Measurements from ENCODE around the gene NAA10.

Gene NAA10

DNA sequence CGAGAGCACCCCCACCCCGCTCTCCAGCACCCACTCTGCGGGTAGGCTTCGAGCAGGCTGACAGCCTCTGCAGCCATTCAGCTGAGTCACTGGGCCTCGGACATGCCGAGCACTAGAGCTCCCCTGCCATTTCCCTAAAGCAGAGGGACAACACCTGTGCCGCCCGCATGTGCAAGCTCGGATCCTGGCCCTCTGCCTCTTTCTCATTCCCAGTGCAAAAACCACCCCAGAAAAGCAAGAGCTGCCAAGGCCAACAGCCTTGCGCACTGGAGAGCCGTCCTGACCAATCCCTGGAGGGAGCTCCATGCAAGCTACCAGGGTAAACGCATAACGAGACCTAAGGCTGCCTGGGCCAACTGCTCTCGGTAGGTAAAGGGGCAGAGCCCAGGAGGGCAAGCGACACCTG, 31.4 kb upstream of the NAA10 start:
- 87% methylated on average over 15 of the region's 15 CpGs for WGBS
- Histone ChIP-seq H3K9me3 (ENCODE audit: insufficient read depth, low read depth, low read length) (no peaks in the 10 kb centered on the region), H3K4me3 (ENCODE audit: low read length) (no peak overlapping the region), H3K36me3 (ENCODE audit: insufficient read depth, low read length) (peaks cover 49% of the 10 kb centered on the region), H3K27ac (ENCODE audit: low read depth, low read length) (no peak overlapping the region), H3K27me3 (ENCODE audit: insufficient read depth, low read length) (no peaks in the 10 kb centered on the region), H3K9ac (ENCODE audit: low read depth, low read length) (no peak overlapping the region), H3K4me1 (ENCODE audit: insufficient read depth, low read length) (0 out of 2 replicates have a peak, but pooled peaks cover 12% of the 10 kb centered on the region)

DNA sequence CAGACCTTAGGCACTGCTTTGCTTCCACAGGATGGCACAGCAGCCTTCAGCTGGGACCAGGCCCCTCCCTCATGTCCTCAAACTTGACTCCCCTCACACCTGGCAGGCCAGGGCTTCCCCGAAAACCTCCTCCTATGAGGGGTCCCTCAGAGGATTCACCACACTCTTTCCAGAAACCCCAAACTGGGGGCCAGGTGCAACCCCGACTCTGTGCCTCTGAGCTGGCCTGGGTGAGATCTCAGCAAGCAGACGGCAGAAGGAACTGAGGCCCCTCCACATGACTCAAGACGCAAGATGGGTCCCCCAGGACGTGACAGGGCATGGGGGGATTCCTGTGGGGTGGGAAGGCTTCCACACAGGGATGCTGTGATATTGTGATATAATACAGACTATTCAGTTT, 30.6 kb upstream of the NAA10 start:
- no peak overlapping the region for H3K9ac ChIP-seq (ENCODE audit: low read depth, low read length)
- no peaks in the 10 kb centered on the region for H3K27me3 ChIP-seq (ENCODE audit: insufficient read depth, low read length)
- 0 out of 2 replicates have a peak, but pooled peaks cover 12% of the 10 kb centered on the region for H3K4me1 ChIP-seq (ENCODE audit: insufficient read depth, low read length)
- H3K4me3 ChIP-seq (ENCODE audit: low read length): no peak overlapping the region
- no peaks in the 10 kb centered on the region for H3K9me3 ChIP-seq (ENCODE audit: insufficient read depth, low read depth, low read length)
- H3K36me3 ChIP-seq (ENCODE audit: insufficient read depth, low read length): peaks cover 58% of the 10 kb centered on the region
- WGBS: 91% methylated on average over 5 of the region's 5 CpGs
- H3K27ac ChIP-seq (ENCODE audit: low read depth, low read length): no peak overlapping the region

DNA sequence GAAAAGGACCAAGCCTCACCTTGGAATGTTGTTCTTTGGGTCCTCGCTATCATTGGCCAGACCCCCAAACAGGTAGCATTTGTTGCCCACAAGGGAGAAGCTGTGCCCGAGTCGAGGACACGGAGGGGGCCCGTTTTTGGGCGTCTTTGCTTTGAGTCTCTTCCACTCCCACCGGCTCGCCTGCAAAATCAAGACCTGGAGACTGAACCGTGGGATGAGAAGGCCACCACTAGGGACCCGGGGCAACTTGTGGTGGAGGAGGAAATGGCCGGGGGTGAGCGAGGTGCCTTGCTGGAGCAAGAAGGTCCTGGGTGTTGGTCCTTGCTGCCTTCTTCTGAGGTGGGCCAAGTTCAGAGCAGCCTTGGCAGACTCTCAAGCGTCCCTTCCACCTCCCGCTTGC, 29.3 kb upstream of the NAA10 start:
- 0 out of 2 replicates have a peak, but pooled peaks cover 12% of the 10 kb centered on the region for H3K4me1 ChIP-seq (ENCODE audit: insufficient read depth, low read length)
- no peaks in the 10 kb centered on the region for H3K27me3 ChIP-seq (ENCODE audit: insufficient read depth, low read length)
- H3K9me3 ChIP-seq (ENCODE audit: insufficient read depth, low read depth, low read length): no peaks in the 10 kb centered on the region
- no peak overlapping the region for H3K9ac ChIP-seq (ENCODE audit: low read depth, low read length)
- no peak overlapping the region for H3K27ac ChIP-seq (ENCODE audit: low read depth, low read length)
- WGBS: 95% methylated on average over 14 of the region's 14 CpGs
- H3K4me3 ChIP-seq (ENCODE audit: low read length): no peak overlapping the region
- peaks cover 69% of the 10 kb centered on the region for H3K36me3 ChIP-seq (ENCODE audit: insufficient read depth, low read length)

DNA sequence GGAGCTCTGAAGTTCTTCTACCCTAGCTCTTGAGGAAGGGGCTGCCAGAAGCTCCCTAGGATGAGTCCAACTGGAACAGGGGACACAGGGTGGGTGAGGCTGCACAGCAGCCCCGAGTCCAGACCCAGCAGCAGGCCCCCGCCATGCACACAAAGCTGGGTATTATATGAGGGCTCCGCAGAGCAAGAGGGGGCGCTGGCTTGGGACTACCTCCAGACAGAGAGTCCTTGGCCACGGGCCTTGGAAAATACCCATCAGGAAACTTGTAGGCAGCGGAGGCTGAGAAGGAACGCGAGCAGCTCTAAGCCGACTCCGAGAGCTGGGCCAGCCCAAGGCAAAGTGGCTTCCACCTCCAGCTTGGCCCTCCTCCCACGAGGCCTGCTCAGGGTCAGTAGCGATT, 28.7 kb upstream of the NAA10 start:
- 0 out of 2 replicates have a peak, but pooled peaks cover 12% of the 10 kb centered on the region for H3K4me1 ChIP-seq (ENCODE audit: insufficient read depth, low read length)
- H3K27ac ChIP-seq (ENCODE audit: low read depth, low read length): no peak overlapping the region
- no peaks in the 10 kb centered on the region for H3K9me3 ChIP-seq (ENCODE audit: insufficient read depth, low read depth, low read length)
- H3K4me3 ChIP-seq (ENCODE audit: low read length): no peak overlapping the region
- 95% methylated on average over 12 of the region's 12 CpGs for WGBS
- H3K27me3 ChIP-seq (ENCODE audit: insufficient read depth, low read length): no peaks in the 10 kb centered on the region
- no peak overlapping the region for H3K9ac ChIP-seq (ENCODE audit: low read depth, low read length)
- H3K36me3 ChIP-seq (ENCODE audit: insufficient read depth, low read length): peaks cover 73% of the 10 kb centered on the region

DNA sequence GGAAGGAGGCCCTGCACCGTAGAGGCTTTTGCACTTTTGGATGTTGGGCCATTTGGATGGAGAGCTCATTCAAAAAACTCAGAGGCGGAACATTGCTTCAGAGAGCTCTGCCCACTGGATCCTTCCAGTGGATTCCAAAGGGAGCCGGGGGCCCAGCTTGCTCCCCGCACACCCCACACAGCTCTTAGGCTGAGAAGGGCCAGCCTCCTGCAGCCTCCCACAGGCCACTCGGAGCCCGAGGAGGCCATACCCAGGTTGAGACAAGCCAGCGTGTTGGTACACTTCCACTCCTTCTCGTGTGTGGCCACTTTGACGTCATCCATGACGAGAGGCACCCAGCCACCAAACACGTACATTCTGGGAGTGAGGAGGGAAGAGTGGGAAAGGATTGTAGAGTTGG, 26.5 kb upstream of the NAA10 start:
- Histone ChIP-seq H3K9ac (ENCODE audit: low read depth, low read length) (no peak overlapping the region), H3K27ac (ENCODE audit: low read depth, low read length) (no peak overlapping the region), H3K9me3 (ENCODE audit: insufficient read depth, low read depth, low read length) (no peaks in the 10 kb centered on the region), H3K4me3 (ENCODE audit: low read length) (no peak overlapping the region), H3K4me1 (ENCODE audit: insufficient read depth, low read length) (no peaks in the 10 kb centered on the region), H3K27me3 (ENCODE audit: insufficient read depth, low read length) (no peaks in the 10 kb centered on the region), H3K36me3 (ENCODE audit: insufficient read depth, low read length) (peaks cover 84% of the 10 kb centered on the region)
- 95% methylated on average over 11 of the region's 11 CpGs for WGBS

DNA sequence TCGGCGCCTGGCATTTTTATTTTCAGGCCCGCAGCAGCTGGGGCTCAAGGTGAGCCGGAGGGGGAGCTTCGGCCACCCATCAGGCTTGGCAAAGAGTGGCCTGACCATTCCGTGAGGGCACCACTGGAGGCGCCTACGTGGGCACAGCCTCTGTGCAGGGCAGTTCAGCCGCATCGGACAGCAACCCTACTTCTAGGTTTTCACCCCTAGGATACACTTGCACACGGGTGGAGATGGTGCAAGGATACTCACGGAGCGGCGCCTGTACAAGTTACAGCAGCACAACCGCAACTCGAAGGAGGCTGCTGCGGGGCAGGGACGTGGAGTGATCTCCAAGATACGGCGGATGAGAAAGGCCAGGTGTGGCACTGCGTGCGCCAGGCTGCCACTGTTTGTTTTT, 25.9 kb upstream of the NAA10 start:
- no peaks in the 10 kb centered on the region for H3K9me3 ChIP-seq (ENCODE audit: insufficient read depth, low read depth, low read length)
- 95% methylated on average over 22 of the region's 22 CpGs for WGBS
- peaks cover 89% of the 10 kb centered on the region for H3K36me3 ChIP-seq (ENCODE audit: insufficient read depth, low read length)
- H3K27me3 ChIP-seq (ENCODE audit: insufficient read depth, low read length): no peaks in the 10 kb centered on the region
- no peak overlapping the region for H3K9ac ChIP-seq (ENCODE audit: low read depth, low read length)
- no peak overlapping the region for H3K27ac ChIP-seq (ENCODE audit: low read depth, low read length)
- H3K4me3 ChIP-seq (ENCODE audit: low read length): no peak overlapping the region
- H3K4me1 ChIP-seq (ENCODE audit: insufficient read depth, low read length): no peaks in the 10 kb centered on the region

DNA sequence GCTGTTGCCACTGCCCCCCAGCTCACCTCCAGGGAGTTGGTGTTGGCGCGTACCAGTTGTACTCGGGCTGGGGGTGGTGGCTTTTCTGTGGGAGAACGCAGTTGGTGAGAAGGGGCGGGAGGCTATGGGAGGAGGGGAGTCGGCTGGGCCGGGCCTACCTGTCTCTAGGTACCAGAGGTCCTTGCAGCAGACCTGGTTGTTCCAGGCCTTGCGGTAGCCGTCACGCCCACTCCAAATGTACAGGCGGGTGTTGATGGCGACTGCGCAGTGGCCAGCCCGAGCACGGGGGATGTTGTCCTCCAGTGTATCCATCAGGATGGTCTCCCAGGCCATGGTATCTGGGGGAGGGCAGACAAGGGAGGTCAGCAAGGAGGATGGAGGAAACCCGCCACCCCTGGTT, 25.2 kb upstream of the NAA10 start:
- Histone ChIP-seq H3K9ac (ENCODE audit: low read depth, low read length) (no peak overlapping the region), H3K27me3 (ENCODE audit: insufficient read depth, low read length) (no peaks in the 10 kb centered on the region), H3K4me3 (ENCODE audit: low read length) (no peak overlapping the region), H3K9me3 (ENCODE audit: insufficient read depth, low read depth, low read length) (no peaks in the 10 kb centered on the region), H3K4me1 (ENCODE audit: insufficient read depth, low read length) (no peaks in the 10 kb centered on the region), H3K27ac (ENCODE audit: low read depth, low read length) (no peak overlapping the region), H3K36me3 (ENCODE audit: insufficient read depth, low read length) (peaks cover 96% of the 10 kb centered on the region)
- WGBS: 94% methylated on average over 15 of the region's 16 CpGs

DNA sequence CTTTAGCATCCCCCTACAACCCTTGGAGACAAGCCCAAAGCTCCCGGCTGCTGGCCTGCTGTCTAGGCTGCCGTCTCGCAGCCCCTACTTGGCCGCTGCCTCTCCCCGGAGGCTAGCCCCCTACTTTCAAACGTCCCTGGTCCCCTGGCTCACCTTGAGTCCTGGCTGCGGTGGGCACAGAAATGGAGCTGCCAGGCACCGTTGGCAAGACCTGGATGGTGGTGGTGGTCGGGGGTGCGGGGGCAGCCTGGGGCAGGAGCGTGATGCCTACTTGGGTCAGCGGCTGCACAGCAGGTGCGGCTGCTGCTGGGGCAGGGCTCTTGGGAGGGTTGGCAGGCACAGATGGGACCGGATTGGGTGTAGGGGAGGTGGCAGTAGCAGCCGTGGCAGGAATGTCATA, 24.8 kb upstream of the NAA10 start:
- Histone ChIP-seq H3K9ac (ENCODE audit: low read depth, low read length) (no peak overlapping the region), H3K9me3 (ENCODE audit: insufficient read depth, low read depth, low read length) (no peaks in the 10 kb centered on the region), H3K27ac (ENCODE audit: low read depth, low read length) (no peak overlapping the region), H3K36me3 (ENCODE audit: insufficient read depth, low read length) (peaks cover 100% of the 10 kb centered on the region), H3K4me1 (ENCODE audit: insufficient read depth, low read length) (no peaks in the 10 kb centered on the region), H3K4me3 (ENCODE audit: low read length) (no peak overlapping the region), H3K27me3 (ENCODE audit: insufficient read depth, low read length) (no peaks in the 10 kb centered on the region)
- WGBS: 97% methylated on average over 15 of the region's 15 CpGs

DNA sequence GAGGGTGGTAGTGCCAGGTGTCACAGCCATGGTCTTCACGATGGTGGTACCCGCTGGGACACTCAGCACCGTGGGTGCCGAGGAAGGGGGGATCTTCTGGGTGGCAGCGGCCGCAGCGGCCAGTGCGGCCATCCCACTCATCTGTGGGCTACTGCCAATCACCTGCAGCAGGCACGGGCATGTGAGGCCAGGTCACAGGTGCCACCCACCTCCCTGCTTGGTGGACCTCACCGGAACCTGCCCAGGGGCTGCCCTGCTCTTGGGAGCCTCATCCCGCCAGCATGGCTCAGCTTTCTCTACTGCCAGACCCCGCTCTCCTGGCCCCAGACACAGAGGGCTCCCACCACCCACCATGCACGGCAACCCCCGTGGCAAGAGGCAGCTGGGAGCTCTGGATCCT, 23.8 kb upstream of the NAA10 start:
- Histone ChIP-seq H3K27ac (ENCODE audit: low read depth, low read length) (no peak overlapping the region), H3K4me3 (ENCODE audit: low read length) (no peak overlapping the region), H3K9ac (ENCODE audit: low read depth, low read length) (no peak overlapping the region), H3K9me3 (ENCODE audit: insufficient read depth, low read depth, low read length) (no peaks in the 10 kb centered on the region), H3K36me3 (ENCODE audit: insufficient read depth, low read length) (peaks cover 99% of the 10 kb centered on the region), H3K27me3 (ENCODE audit: insufficient read depth, low read length) (no peaks in the 10 kb centered on the region), H3K4me1 (ENCODE audit: insufficient read depth, low read length) (no peaks in the 10 kb centered on the region)
- WGBS: 96% methylated on average over 14 of the region's 14 CpGs

DNA sequence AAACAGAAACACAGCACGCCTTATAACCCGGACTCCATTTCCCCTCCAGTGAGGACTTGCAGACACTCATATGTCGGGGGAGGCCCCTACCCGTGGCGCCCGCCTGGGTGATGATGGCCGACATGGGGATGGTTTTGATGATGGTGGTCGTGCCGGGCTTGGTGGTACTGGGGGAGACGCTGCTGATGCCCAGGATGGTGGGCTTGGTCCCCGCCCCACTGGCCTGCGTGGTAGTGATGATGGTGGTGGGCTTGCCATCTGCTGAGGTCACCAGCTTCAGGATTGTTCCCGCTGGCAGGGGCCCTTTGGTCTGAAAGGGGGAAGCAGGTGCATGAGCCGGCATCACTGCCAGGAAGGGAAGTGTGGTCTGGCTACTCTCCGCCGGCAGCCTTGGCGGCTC, 22.4 kb upstream of the NAA10 start:
- Histone ChIP-seq H3K27me3 (ENCODE audit: insufficient read depth, low read length) (no peaks in the 10 kb centered on the region), H3K36me3 (ENCODE audit: insufficient read depth, low read length) (peaks cover 98% of the 10 kb centered on the region), H3K4me1 (ENCODE audit: insufficient read depth, low read length) (no peaks in the 10 kb centered on the region), H3K27ac (ENCODE audit: low read depth, low read length) (no peak overlapping the region), H3K9me3 (ENCODE audit: insufficient read depth, low read depth, low read length) (no peaks in the 10 kb centered on the region), H3K9ac (ENCODE audit: low read depth, low read length) (no peak overlapping the region), H3K4me3 (ENCODE audit: low read length) (no peak overlapping the region)
- 97% methylated on average over 17 of the region's 17 CpGs for WGBS

DNA sequence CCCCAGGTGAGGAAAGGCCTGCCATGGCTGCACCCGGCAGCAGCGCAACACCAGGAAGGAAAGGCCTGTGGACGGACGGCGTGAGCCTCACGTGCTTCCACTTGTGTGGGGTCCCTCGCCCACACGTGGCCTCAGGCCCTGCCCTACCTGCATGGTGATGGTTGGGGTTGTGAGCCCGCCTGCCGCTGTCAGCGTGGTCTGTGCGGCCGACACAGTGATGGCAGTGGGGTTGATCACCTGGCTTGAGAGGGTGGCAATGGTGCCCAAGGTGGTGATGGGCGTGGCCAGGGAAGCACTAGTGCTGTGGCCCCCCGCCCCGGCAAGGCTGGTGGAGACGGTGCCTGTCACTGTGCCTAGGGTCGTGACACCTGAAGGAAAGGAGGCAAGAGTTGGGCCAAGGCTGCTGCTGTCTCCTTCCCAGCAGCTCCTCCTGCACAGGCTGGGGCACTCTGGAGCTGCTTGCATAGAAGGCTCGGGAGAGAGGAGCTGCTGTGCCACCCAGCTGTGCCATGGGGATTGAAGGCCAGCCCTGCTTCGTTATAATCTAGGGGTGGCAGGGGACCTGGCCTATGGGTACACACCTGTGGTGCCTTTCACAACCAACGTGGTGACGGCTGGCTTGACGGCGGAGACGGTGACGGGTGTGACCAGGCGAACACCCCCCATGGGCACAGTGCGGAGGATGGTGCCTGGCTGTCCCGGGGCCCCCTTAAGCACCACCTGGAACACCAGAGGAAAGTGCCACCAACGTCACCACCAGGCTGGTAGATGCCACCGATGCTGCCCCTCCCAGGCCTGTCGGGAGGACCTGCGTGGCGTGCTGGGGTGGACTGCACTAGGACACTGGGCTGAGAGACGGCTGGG, 21.4 kb upstream of the NAA10 start:
- H3K9me3 ChIP-seq (ENCODE audit: insufficient read depth, low read depth, low read length): no peaks in the 10 kb centered on the region
- H3K27me3 ChIP-seq (ENCODE audit: insufficient read depth, low read length): no peaks in the 10 kb centered on the region
- H3K4me3 ChIP-seq (ENCODE audit: low read length): no peak overlapping the region
- no peak overlapping the region for H3K27ac ChIP-seq (ENCODE audit: low read depth, low read length)
- no peaks in the 10 kb centered on the region for H3K4me1 ChIP-seq (ENCODE audit: insufficient read depth, low read length)
- 94% methylated on average over 35 of the region's 35 CpGs for WGBS
- H3K36me3 ChIP-seq (ENCODE audit: insufficient read depth, low read length): peaks cover 98% of the 10 kb centered on the region
- no peak overlapping the region for H3K9ac ChIP-seq (ENCODE audit: low read depth, low read length)
